Astrocyte (in vitro differentiated cells and primary cell): ENCODE data around the gene USP50. TPM values are rescaled to one million over a fixed set of nuclear protein-coding genes. Genes with fewer than 3 reads are reported as not detected.

Experiments used
- DNase-seq: peaks from one replicate; pipeline ENCODE4 v3.0.0-alpha.2; 2010; ENCODE audit warnings: low read depth
- FAIRE-seq: peaks from 2 replicates; lab custom pipeline; 2011; peaks lifted over from hg19 to GRCh38; lab: Jason Lieb, UNC
- H2AFZ ChIP-seq: 2 replicates; pipeline ENCODE4 v1.6.0; 2012; ENCODE audit warnings: low read depth, low read length, inconsistent platforms
- H3K27ac ChIP-seq: 2 replicates; pipeline ENCODE4 v1.5.1; 2011; ENCODE audit warnings: low read depth, low read length, inconsistent platforms
- H3K27me3 ChIP-seq: 2 replicates; pipeline ENCODE4 v1.6.0; 2011; ENCODE audit warnings: low read length, inconsistent platforms; ENCODE audit not compliant: insufficient read depth
- H3K36me3 ChIP-seq: 2 replicates; pipeline ENCODE4 v1.5.1; 2011; ENCODE audit warnings: low read length, inconsistent platforms; ENCODE audit not compliant: insufficient read depth
- H3K4me1 ChIP-seq: 2 replicates; pipeline ENCODE4 v1.5.1; 2011; ENCODE audit warnings: low read length, inconsistent platforms; ENCODE audit not compliant: insufficient read depth
- H3K4me2 ChIP-seq: 2 replicates; pipeline ENCODE4 v1.6.0; 2012; ENCODE audit warnings: low read length, inconsistent platforms
- H3K4me3 ChIP-seq: 2 replicates; pipeline ENCODE4 v1.5.1; 2011; ENCODE audit warnings: low read depth, mild to moderate bottlenecking, low read length, inconsistent platforms; ENCODE audit not compliant: insufficient read depth
- H3K79me2 ChIP-seq: 2 replicates; pipeline ENCODE4 v1.6.0; 2012; ENCODE audit warnings: mild to moderate bottlenecking, low read length, inconsistent platforms; ENCODE audit not compliant: insufficient read depth
- H3K9ac ChIP-seq: 2 replicates; pipeline ENCODE4 v1.6.0; 2012; ENCODE audit warnings: mild to moderate bottlenecking, low read length, inconsistent platforms
- H3K9me3 ChIP-seq: 2 replicates; pipeline ENCODE4 v1.5.1; 2012; ENCODE audit warnings: low read depth, mild to moderate bottlenecking, low read length, inconsistent platforms; ENCODE audit not compliant: insufficient read depth
- H4K20me1 ChIP-seq: 2 replicates; pipeline ENCODE4 v1.6.0; 2012; ENCODE audit warnings: low read length, inconsistent platforms; ENCODE audit not compliant: insufficient read depth
- H3K27ac Mint-ChIP-seq: one replicate; pipeline ENCODE4 v1.8.0; 2021; ENCODE audit warnings: mild to moderate bottlenecking, mixed read lengths; ENCODE audit not compliant: unreplicated experiment
- H3K27me3 Mint-ChIP-seq: one replicate; pipeline ENCODE4 v1.8.0; 2021; ENCODE audit warnings: low read depth, mixed read lengths; ENCODE audit not compliant: unreplicated experiment
- H3K36me3 Mint-ChIP-seq: one replicate; pipeline ENCODE4 v1.8.0; 2021; ENCODE audit warnings: low read depth, mixed read lengths; ENCODE audit not compliant: unreplicated experiment
- H3K4me1 Mint-ChIP-seq: one replicate; pipeline ENCODE4 v1.8.0; 2021; ENCODE audit warnings: low read depth, mixed read lengths; ENCODE audit not compliant: unreplicated experiment
- H3K4me3 Mint-ChIP-seq: one replicate; pipeline ENCODE4 v1.8.0; 2021; ENCODE audit warnings: mild to moderate bottlenecking, moderate library complexity, mixed read lengths; ENCODE audit not compliant: unreplicated experiment
- H3K9me3 Mint-ChIP-seq: one replicate; pipeline ENCODE4 v1.8.0; 2021; ENCODE audit warnings: mild to moderate bottlenecking, mixed read lengths; ENCODE audit not compliant: unreplicated experiment
- EZH2 ChIP-seq: IDR thresholded peaks from 2 replicates; pipeline ENCODE4 v1.6.1; 2012; ENCODE audit warnings: mild to moderate bottlenecking, low read length, inconsistent platforms; ENCODE audit not compliant: insufficient read depth
- total RNA-seq: library from RNA; stranded (reverse); gene quantifications from 2 replicates; pipeline ENCODE4 v1.2.1, GENCODE V29; 2021
- TF ChIP-seq, protein P1 (sequence below): IDR thresholded peaks from 2 replicates; pipeline ENCODE4 v1.5.1; 2011; ENCODE audit warnings: low read depth, mild to moderate bottlenecking, inconsistent platforms, low read length, moderate library complexity; ENCODE audit not compliant: insufficient read depth

USP50 gene
- total RNA-seq, 1 donor from 2014 or later, result 0.34 TPM

DNA sequence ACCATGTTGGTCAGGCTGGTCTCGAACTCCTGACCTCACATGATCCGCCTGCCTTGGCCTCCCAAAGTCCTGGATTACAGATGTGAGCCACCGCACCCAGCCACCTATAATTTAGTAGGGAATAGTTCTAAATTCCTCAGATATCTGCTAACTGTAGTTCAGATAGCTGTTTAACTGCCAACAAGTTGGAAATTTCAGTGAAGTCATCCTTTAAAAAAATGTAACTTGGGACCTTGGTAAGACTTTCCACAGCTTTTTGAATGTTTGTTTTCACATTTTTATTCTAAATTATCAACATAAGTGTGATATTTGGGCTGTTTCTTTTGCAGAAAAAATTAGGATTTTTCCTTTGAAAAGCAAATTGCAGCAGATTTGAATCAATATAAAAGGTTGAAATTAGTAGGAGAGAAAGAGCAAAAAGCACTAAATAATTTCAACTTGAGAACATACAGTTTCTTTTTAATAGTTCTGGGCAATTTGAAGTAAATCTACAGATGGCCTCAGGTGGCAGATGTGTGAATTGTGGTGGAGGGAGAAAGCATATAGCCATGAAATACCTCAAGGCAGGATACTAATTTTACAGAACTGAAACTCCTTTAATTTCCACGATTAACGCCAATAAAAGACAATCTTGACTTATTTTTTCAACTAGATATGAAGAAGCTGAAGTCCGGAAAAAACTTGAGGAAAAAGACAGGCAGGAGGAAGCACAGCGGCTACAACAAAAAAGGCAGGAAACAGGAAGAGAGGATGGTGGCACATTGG lies 87.9 kb downstream of the USP50 start:
- H3K4me2 ChIP-seq, result no peak overlapping the region
- FAIRE-seq (no peak), DNase-seq (peak; percentile 32)
- no peaks in the 10 kb centered on the region for H3K9me3 ChIP-seq
- H2AFZ ChIP-seq, result no peak overlapping the region
- Mint-ChIP-seq H3K9me3 (no peaks in the 10 kb centered on the region), H3K27me3 (no peaks in the 10 kb centered on the region), H3K27ac (no peak overlapping the region), H3K4me3 (no peak overlapping the region), H3K4me1 (no peaks in the 10 kb centered on the region), H3K36me3 (peaks cover 17% of the 10 kb centered on the region)
- no peaks in the 10 kb centered on the region for H3K27me3 ChIP-seq
- H3K27ac ChIP-seq, result no peak overlapping the region
- peaks cover 15% of the 10 kb centered on the region for H3K36me3 ChIP-seq
- no peaks in the 10 kb centered on the region for H3K4me1 ChIP-seq
- TF ChIP-seq EZH2, result no peak
- TF ChIP-seq, protein P1, sequence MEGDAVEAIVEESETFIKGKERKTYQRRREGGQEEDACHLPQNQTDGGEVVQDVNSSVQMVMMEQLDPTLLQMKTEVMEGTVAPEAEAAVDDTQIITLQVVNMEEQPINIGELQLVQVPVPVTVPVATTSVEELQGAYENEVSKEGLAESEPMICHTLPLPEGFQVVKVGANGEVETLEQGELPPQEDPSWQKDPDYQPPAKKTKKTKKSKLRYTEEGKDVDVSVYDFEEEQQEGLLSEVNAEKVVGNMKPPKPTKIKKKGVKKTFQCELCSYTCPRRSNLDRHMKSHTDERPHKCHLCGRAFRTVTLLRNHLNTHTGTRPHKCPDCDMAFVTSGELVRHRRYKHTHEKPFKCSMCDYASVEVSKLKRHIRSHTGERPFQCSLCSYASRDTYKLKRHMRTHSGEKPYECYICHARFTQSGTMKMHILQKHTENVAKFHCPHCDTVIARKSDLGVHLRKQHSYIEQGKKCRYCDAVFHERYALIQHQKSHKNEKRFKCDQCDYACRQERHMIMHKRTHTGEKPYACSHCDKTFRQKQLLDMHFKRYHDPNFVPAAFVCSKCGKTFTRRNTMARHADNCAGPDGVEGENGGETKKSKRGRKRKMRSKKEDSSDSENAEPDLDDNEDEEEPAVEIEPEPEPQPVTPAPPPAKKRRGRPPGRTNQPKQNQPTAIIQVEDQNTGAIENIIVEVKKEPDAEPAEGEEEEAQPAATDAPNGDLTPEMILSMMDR, result no peak
- no peak overlapping the region for H3K9ac ChIP-seq
- peaks cover 8% of the 10 kb centered on the region for H3K79me2 ChIP-seq
- H3K4me3 ChIP-seq, result no peak overlapping the region
- H4K20me1 ChIP-seq, result no peaks in the 10 kb centered on the region

DNA sequence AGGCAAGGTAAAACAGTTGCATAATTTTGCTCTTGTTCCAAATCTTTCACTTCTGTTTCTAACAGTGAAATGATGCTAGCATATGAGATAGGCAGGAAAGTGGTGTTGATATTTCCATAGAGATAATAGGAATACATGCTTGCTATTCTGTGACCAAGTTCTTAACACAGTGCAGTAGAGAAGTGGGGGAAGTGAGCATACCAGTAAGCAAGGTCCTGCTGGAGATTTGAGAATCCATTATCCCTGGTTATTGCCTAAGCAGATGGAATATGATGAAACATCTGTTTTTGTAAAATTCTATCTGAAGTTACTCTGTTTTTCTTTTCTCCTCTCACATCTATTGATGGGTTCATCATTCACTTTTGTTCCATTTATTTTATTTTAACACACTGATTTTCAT lies 93.5 kb downstream of the USP50 start:
- no peaks in the 10 kb centered on the region for H3K27me3 Mint-ChIP-seq
- no peak overlapping the region for H3K27ac Mint-ChIP-seq
- H3K9me3 ChIP-seq, result no peaks in the 10 kb centered on the region
- no peak overlapping the region for H3K4me3 Mint-ChIP-seq
- TF ChIP-seq, protein P1, result no peak
- no peak for TF ChIP-seq EZH2
- H4K20me1 ChIP-seq, result no peaks in the 10 kb centered on the region
- DNase-seq (no peak), FAIRE-seq (no peak)
- H3K27ac ChIP-seq, result no peak overlapping the region
- H3K27me3 ChIP-seq, result no peaks in the 10 kb centered on the region
- H3K9ac ChIP-seq, result no peak overlapping the region
- peaks cover 4% of the 10 kb centered on the region for H3K4me1 ChIP-seq
- H3K9me3 Mint-ChIP-seq, result no peaks in the 10 kb centered on the region
- H3K36me3 ChIP-seq, result peaks cover 11% of the 10 kb centered on the region
- no peak overlapping the region for H3K4me3 ChIP-seq
- H3K4me1 Mint-ChIP-seq, result no peaks in the 10 kb centered on the region
- no peak overlapping the region for H2AFZ ChIP-seq
- peaks cover 12% of the 10 kb centered on the region for H3K36me3 Mint-ChIP-seq
- H3K4me2 ChIP-seq, result no peak overlapping the region
- peaks cover 8% of the 10 kb centered on the region for H3K79me2 ChIP-seq

Other genes starting within 250 kb of the USP50 start
- 33.5 and 35.7 TPM in 2 replicates for gene GABPB1, start 191.5 kb downstream of the USP50 start, total RNA-seq
- 54.5 and 65.9 TPM in 2 replicates for gene USP8, start 122.3 kb downstream of the USP50 start, total RNA-seq
- gene TRPM7, start 140.1 kb upstream of the USP50 start, total RNA-seq, result 27.8 and 29.3 TPM in 2 replicates
- gene SPPL2A, start 219.0 kb upstream of the USP50 start, total RNA-seq, result 56.0 and 58.5 TPM in 2 replicates